ENCODE measurements around the gene PTPRT. TPM values are rescaled to one million over a fixed set of nuclear protein-coding genes. Genes with fewer than 3 reads are reported as not detected.

Gene PTPRT
- total RNA-seq, 1 experiment from 2014 or later = not detected

DNA sequence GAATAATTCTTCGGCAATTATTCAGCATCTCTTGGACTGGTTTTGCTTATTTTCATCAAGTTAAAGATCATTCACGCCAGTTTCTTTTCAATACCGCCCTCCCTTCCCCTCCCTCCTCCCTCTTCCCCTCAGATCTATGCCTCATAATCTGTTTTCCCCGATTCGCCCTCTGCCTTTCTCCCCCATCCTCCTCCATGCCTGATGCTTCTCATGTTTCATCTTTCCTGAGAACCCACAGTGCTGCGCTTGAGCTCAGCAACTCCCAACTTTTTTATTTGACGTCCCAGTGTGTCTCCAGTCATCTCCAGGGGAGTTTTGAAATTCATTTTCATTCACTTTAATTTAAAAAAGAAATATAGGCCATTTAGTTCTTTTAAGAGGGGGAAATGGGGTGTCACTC is 142.7 kb downstream of the PTPRT start:
- H3K4me3 ChIP-seq (ENCODE audit: low read depth in 2 of 2, low read length in 2 of 2) = no peak overlapping the region
- no peaks in the 10 kb centered on the region for H3K9me3 ChIP-seq (ENCODE audit: control insufficient read depth, insufficient read depth, low read depth, low read length)
- H3K27me3 ChIP-seq (ENCODE audit: control insufficient read depth, insufficient read depth, low read length) = no peaks in the 10 kb centered on the region; the same call in 1 of the 2 replicates
- ATAC-seq (no peak), DNase-seq (ENCODE audit: low read depth, low spot score) (no peak)
- TF ChIP-seq, protein P1, sequence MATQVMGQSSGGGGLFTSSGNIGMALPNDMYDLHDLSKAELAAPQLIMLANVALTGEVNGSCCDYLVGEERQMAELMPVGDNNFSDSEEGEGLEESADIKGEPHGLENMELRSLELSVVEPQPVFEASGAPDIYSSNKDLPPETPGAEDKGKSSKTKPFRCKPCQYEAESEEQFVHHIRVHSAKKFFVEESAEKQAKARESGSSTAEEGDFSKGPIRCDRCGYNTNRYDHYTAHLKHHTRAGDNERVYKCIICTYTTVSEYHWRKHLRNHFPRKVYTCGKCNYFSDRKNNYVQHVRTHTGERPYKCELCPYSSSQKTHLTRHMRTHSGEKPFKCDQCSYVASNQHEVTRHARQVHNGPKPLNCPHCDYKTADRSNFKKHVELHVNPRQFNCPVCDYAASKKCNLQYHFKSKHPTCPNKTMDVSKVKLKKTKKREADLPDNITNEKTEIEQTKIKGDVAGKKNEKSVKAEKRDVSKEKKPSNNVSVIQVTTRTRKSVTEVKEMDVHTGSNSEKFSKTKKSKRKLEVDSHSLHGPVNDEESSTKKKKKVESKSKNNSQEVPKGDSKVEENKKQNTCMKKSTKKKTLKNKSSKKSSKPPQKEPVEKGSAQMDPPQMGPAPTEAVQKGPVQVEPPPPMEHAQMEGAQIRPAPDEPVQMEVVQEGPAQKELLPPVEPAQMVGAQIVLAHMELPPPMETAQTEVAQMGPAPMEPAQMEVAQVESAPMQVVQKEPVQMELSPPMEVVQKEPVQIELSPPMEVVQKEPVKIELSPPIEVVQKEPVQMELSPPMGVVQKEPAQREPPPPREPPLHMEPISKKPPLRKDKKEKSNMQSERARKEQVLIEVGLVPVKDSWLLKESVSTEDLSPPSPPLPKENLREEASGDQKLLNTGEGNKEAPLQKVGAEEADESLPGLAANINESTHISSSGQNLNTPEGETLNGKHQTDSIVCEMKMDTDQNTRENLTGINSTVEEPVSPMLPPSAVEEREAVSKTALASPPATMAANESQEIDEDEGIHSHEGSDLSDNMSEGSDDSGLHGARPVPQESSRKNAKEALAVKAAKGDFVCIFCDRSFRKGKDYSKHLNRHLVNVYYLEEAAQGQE (IDR thresholded peaks at IDR 0.05; ENCODE audit: insufficient read depth in 1 of 2, low read depth in 2 of 2, low read length in 1 of 2) = no peak
- TF ChIP-seq, protein P2, sequence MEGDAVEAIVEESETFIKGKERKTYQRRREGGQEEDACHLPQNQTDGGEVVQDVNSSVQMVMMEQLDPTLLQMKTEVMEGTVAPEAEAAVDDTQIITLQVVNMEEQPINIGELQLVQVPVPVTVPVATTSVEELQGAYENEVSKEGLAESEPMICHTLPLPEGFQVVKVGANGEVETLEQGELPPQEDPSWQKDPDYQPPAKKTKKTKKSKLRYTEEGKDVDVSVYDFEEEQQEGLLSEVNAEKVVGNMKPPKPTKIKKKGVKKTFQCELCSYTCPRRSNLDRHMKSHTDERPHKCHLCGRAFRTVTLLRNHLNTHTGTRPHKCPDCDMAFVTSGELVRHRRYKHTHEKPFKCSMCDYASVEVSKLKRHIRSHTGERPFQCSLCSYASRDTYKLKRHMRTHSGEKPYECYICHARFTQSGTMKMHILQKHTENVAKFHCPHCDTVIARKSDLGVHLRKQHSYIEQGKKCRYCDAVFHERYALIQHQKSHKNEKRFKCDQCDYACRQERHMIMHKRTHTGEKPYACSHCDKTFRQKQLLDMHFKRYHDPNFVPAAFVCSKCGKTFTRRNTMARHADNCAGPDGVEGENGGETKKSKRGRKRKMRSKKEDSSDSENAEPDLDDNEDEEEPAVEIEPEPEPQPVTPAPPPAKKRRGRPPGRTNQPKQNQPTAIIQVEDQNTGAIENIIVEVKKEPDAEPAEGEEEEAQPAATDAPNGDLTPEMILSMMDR (IDR thresholded peaks at IDR 0.05) = no peak
- no peak for TF ChIP-seq SIN3A (IDR thresholded peaks at IDR 0.05; ENCODE audit: borderline replicate concordance, insufficient read depth, low read depth, low read length)
- TF ChIP-seq POLR2AphosphoS5 (IDR thresholded peaks at IDR 0.05; ENCODE audit: low read depth, low read length) = no peak
- TF ChIP-seq TCF7L2 (IDR thresholded peaks at IDR 0.05; ENCODE audit: low read depth, low read length) = no peak
- ChIA-PET POLR2A (no interaction called here), CTCF (no interaction called here)
- BruUV-seq (replicated peaks) = no TSS peak
- in situ Hi-C loops (cut with HindIII; ENCODE audit: low pct_unique_long_range_greater_than_20kb, low sequenced_read_pairs) = no loop called here
- H3K4me1 ChIP-seq (ENCODE audit: control insufficient read depth, insufficient read depth, low read length) = no peaks in the 10 kb centered on the region
- intact Hi-C loops (cut with micrococcal nuclease; ENCODE audit: unreplicated experiment) = no loop called here
- no peaks in the 10 kb centered on the region for H3K36me3 ChIP-seq (ENCODE audit: control insufficient read depth, insufficient read depth, low read length)
- H3K27ac ChIP-seq (ENCODE audit: low read length) = no peak overlapping the region

DNA sequence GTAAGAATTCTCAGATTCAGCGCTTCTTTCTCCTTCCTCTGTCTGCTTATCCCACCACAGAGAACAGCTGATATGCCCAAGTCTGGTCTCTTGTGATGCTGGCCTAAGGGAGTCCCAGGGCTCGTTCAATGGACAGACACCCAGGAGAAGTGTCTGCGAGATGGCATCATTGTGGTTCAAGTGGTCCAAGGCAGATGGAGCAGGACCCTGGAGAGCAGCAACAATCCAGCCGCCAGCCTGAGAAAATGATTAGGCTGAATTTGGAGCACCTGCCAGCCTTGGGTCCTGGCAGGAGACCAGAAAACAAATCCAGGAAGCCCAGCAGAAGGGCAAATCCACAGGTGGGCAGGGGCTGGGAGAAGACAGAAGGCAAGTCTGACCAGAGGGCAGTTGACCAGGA is 145.8 kb downstream of the PTPRT start:
- ChIA-PET POLR2A (no interaction called here), CTCF (no interaction called here)
- Histone ChIP-seq H3K27ac (ENCODE audit: low read length) (no peak overlapping the region), H3K36me3 (ENCODE audit: control insufficient read depth, insufficient read depth, low read length) (no peaks in the 10 kb centered on the region), H3K27me3 (ENCODE audit: control insufficient read depth, insufficient read depth, low read length) (no peaks in the 10 kb centered on the region; the same call in 1 of the 2 replicates), H3K4me1 (ENCODE audit: control insufficient read depth, insufficient read depth, low read length) (no peaks in the 10 kb centered on the region), H3K4me3 (ENCODE audit: low read depth in 2 of 2, low read length in 2 of 2) (no peak overlapping the region), H3K9me3 (ENCODE audit: control insufficient read depth, insufficient read depth, low read depth, low read length) (no peaks in the 10 kb centered on the region)
- no peak for ATAC-seq
- intact Hi-C loops (cut with micrococcal nuclease; ENCODE audit: unreplicated experiment) = no loop called here
- TF ChIP-seq, protein P2 (IDR thresholded peaks at IDR 0.05) = no peak
- TF ChIP-seq, protein P1 (IDR thresholded peaks at IDR 0.05; ENCODE audit: insufficient read depth in 1 of 2, low read depth in 2 of 2, low read length in 1 of 2) = peak in 1 of 2 experiments; percentile 64; a peak in 3 of 4 replicates
- no TSS peak for BruUV-seq (replicated peaks)
- no peak for DNase-seq (ENCODE audit: low read depth, low spot score)
- in situ Hi-C loops (cut with HindIII; ENCODE audit: low pct_unique_long_range_greater_than_20kb, low sequenced_read_pairs) = no loop called here

All from Panc1 (cell line).